ENCODE measurements around the gene CBX5. TPM values are rescaled to one million over a fixed set of nuclear protein-coding genes. Genes with fewer than 3 reads are reported as not detected.

Gene CBX5
- total RNA-seq, 4 donors from 2014 or later, result 23.7 to 45.7 (median 33.6) TPM

GRCh38 chr12:54211920-54212319, 68.0 kb downstream of the CBX5 start:
- Histone ChIP-seq H3K4me3 (no peak overlapping the region), H3K4me1 (peaks cover 20% of the 10 kb centered on the region), H3K36me3 (no peaks in the 10 kb centered on the region), H3K27me3 (peaks cover 4% of the 10 kb centered on the region), H3K9me3 (no peaks in the 10 kb centered on the region), H3K27ac (no peak overlapping the region)
- DNase-seq (ENCODE audit: low spot score in 2 of 2), result no peak
- 91% methylated on average over 7 of the region's 7 CpGs for WGBS
- TF ChIP-seq EP300 (IDR thresholded peaks at IDR 0.05), result no peak
- no peak for TF ChIP-seq CTCF (IDR thresholded peaks at IDR 0.05)
- no peak for TF ChIP-seq POLR2A (IDR thresholded peaks at IDR 0.05)
- TF ChIP-seq POLR2AphosphoS5 (IDR thresholded peaks at IDR 0.05), result no peak

GRCh38 chr12:54210400-54210790, 69.5 kb downstream of the CBX5 start:
- 93% methylated on average over 5 of the region's 5 CpGs for WGBS
- no peaks in the 10 kb centered on the region for H3K36me3 ChIP-seq
- DNase-seq (ENCODE audit: low spot score in 2 of 2), result no peak
- H3K27me3 ChIP-seq, result peaks cover 4% of the 10 kb centered on the region
- peaks cover 12% of the 10 kb centered on the region for H3K4me1 ChIP-seq
- no peak overlapping the region for H3K27ac ChIP-seq
- H3K4me3 ChIP-seq, result no peak overlapping the region
- no peaks in the 10 kb centered on the region for H3K9me3 ChIP-seq
- no peak for TF ChIP-seq CTCF (IDR thresholded peaks at IDR 0.05)
- TF ChIP-seq POLR2AphosphoS5 (IDR thresholded peaks at IDR 0.05), result no peak
- TF ChIP-seq EP300 (IDR thresholded peaks at IDR 0.05), result no peak
- no peak for TF ChIP-seq POLR2A (IDR thresholded peaks at IDR 0.05)

GRCh38 chr12:54208591-54208990, 71.3 kb downstream of the CBX5 start:
- TF ChIP-seq EP300 (IDR thresholded peaks at IDR 0.05), result no peak
- TF ChIP-seq POLR2A (IDR thresholded peaks at IDR 0.05), result no peak
- no peak for TF ChIP-seq CTCF (IDR thresholded peaks at IDR 0.05)
- no peak for TF ChIP-seq POLR2AphosphoS5 (IDR thresholded peaks at IDR 0.05)
- Histone ChIP-seq H3K27me3 (peaks cover 4% of the 10 kb centered on the region), H3K27ac (no peak overlapping the region), H3K36me3 (no peaks in the 10 kb centered on the region), H3K9me3 (no peaks in the 10 kb centered on the region), H3K4me1 (peaks cover 5% of the 10 kb centered on the region), H3K4me3 (no peak overlapping the region)
- WGBS, result 70% methylated on average over 7 of the region's 7 CpGs
- DNase-seq (ENCODE audit: low spot score in 2 of 2), result no peak

- WGBS, result 27% methylated on average over 13 of the region's 16 CpGs
- no peaks in the 10 kb centered on the region for H3K9me3 ChIP-seq
- H3K36me3 ChIP-seq, result no peaks in the 10 kb centered on the region
- no peak overlapping the region for H3K4me3 ChIP-seq
- no peak overlapping the region for H3K27ac ChIP-seq
- H3K4me1 ChIP-seq, result no peaks in the 10 kb centered on the region
- peaks cover 4% of the 10 kb centered on the region for H3K27me3 ChIP-seq
- TF ChIP-seq CTCF (IDR thresholded peaks at IDR 0.05), result peak; percentile 80 to 96
- TF ChIP-seq EP300 (IDR thresholded peaks at IDR 0.05), result no peak
- DNase-seq (ENCODE audit: low spot score in 2 of 2), result peak; percentile 89 to 90
Observed at GRCh38 chr12:54207539-54208294, 72.2 kb downstream of the CBX5 start.

GRCh38 chr12:54206791-54207190, 73.1 kb downstream of the CBX5 start:
- no peak for TF ChIP-seq CTCF (IDR thresholded peaks at IDR 0.05)
- no peak for TF ChIP-seq POLR2AphosphoS5 (IDR thresholded peaks at IDR 0.05)
- no peak for TF ChIP-seq EP300 (IDR thresholded peaks at IDR 0.05)
- TF ChIP-seq POLR2A (IDR thresholded peaks at IDR 0.05), result no peak
- Histone ChIP-seq H3K27me3 (peaks cover 4% of the 10 kb centered on the region), H3K4me3 (no peak overlapping the region), H3K27ac (no peak overlapping the region), H3K4me1 (no peaks in the 10 kb centered on the region), H3K9me3 (no peaks in the 10 kb centered on the region), H3K36me3 (no peaks in the 10 kb centered on the region)
- WGBS, result 80% methylated on average over 1 of the region's 1 CpG
- DNase-seq (ENCODE audit: low spot score in 2 of 2), result no peak
